Osteocyte (in vitro differentiated cells): Measurements from ENCODE around the gene ZNF322. TPM values are rescaled to one million over a fixed set of nuclear protein-coding genes. Genes with fewer than 3 reads are reported as not detected.
A peak's percentile ranks its signal among the peaks of the same experiment; 100 is the strongest.

Experiments
- DNase-seq: peaks from one replicate; pipeline ENCODE4 v3.0.0; 2021; ENCODE audit warnings: mixed read lengths; ENCODE audit not compliant: unreplicated experiment; ENCODE audit errors: extremely low spot score
- H3K27ac Mint-ChIP-seq: one replicate; pipeline ENCODE4 v1.8.0; 2021; ENCODE audit warnings: mild to moderate bottlenecking, mixed read lengths; ENCODE audit not compliant: unreplicated experiment
- H3K27me3 Mint-ChIP-seq: one replicate; pipeline ENCODE4 v1.8.0; 2021; ENCODE audit warnings: mixed read lengths; ENCODE audit not compliant: unreplicated experiment
- H3K36me3 Mint-ChIP-seq: one replicate; pipeline ENCODE4 v1.8.0; 2021; ENCODE audit warnings: mixed read lengths; ENCODE audit not compliant: unreplicated experiment
- H3K4me1 Mint-ChIP-seq: one replicate; pipeline ENCODE4 v1.8.0; 2021; ENCODE audit warnings: mixed read lengths; ENCODE audit not compliant: unreplicated experiment
- H3K4me3 Mint-ChIP-seq: one replicate; pipeline ENCODE4 v1.8.0; 2021; ENCODE audit warnings: mild to moderate bottlenecking, moderate library complexity, mixed read lengths; ENCODE audit not compliant: unreplicated experiment
- H3K9me3 Mint-ChIP-seq: one replicate; pipeline ENCODE4 v1.8.0; 2021; ENCODE audit warnings: mixed read lengths; ENCODE audit not compliant: unreplicated experiment
- total RNA-seq: library from RNA; stranded (reverse); gene quantifications from 2 replicates; pipeline ENCODE4 v1.2.1, GENCODE V29; 2021
- TF ChIP-seq, protein P1 (sequence below): fragments of 200-600 bp; sonication (generic); IDR thresholded peaks from 2 replicates; pipeline ENCODE4 v1.5.0; 2021; ENCODE audit warnings: antibody characterized with exemption, mild to moderate bottlenecking, moderate library complexity

Gene ZNF322
- total RNA-seq, 1 donor from 2014 or later, result 33.8 TPM

DNA sequence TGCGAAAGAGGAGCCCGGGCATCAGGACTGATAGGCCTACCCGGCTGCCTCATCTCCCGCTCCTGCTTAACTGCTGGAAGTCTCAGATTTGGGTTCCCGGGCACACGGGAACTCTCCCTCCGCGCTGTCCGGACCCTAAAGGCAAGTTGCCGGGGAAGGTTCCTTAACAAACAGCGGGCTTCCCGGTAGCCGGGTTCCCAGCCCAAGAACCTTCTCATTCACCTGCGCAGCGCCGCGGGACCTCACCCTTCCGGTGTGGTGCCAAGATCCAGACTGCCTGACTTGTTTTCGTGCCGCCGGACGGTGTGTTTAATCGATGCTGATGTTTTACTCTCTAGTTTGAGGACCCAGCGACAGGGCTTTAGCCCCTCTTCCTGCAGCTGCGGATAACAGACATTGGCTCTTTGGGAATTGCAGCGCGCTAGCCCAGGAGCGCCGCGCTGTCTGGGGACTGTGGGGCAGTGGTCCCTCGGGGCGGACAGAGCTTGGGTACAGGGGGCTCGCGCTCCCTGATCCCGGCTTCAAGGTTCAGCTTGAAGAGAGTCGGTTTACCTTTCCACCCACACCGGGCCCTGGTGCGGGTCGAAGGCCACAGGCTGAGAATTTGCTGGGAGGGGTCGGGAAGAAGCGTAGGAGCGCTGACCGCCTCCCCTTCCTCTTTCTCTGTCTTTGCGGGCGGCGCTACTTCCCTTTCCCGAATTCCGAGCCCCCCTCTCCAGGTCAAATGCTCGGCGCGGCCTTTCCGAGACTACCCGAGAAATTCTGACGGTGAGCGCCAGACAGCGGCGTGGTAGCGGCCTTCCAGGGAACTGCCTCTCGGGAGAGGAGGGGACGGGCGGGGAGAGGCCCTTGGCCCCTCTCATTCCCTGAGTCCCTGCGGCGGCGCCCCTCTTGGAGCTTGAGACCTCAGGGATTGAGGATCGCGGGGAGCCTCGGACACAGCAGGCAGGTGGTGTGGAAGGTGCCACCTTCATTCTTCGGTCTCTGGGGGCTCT, 45.6 kb downstream of the ZNF322 start:
- Mint-ChIP-seq H3K4me1 (peaks cover 16% of the 10 kb centered on the region), H3K36me3 (no peaks in the 10 kb centered on the region), H3K27ac (no peak overlapping the region), H3K27me3 (peaks cover 61% of the 10 kb centered on the region), H3K4me3 (peak overlapping the region; percentile 73), H3K9me3 (no peaks in the 10 kb centered on the region)
- TF ChIP-seq, protein P1, sequence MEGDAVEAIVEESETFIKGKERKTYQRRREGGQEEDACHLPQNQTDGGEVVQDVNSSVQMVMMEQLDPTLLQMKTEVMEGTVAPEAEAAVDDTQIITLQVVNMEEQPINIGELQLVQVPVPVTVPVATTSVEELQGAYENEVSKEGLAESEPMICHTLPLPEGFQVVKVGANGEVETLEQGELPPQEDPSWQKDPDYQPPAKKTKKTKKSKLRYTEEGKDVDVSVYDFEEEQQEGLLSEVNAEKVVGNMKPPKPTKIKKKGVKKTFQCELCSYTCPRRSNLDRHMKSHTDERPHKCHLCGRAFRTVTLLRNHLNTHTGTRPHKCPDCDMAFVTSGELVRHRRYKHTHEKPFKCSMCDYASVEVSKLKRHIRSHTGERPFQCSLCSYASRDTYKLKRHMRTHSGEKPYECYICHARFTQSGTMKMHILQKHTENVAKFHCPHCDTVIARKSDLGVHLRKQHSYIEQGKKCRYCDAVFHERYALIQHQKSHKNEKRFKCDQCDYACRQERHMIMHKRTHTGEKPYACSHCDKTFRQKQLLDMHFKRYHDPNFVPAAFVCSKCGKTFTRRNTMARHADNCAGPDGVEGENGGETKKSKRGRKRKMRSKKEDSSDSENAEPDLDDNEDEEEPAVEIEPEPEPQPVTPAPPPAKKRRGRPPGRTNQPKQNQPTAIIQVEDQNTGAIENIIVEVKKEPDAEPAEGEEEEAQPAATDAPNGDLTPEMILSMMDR, result no peak
- no peak for DNase-seq

DNA sequence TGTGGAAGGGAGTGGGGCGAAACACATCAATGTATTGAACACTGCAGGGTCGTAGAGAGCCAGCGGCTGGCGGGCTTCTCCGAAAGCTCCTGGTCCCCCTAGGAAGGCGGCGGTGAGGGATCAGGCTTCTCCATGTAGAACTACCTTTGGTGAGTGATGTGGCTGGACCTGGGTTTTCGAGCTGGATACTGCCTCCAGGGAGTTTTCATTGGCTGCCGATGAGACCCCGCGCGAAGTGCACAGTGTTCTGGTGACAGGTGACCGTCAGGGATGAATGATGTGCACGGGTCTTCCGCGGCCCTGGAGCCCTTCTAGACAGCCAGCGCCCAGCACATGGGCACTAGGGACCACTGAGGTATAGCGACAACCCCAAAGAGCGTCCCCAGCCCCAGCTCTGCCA, 46.3 kb downstream of the ZNF322 start:
- Mint-ChIP-seq H3K27me3 (peaks cover 63% of the 10 kb centered on the region), H3K36me3 (no peaks in the 10 kb centered on the region), H3K27ac (no peak overlapping the region)

DNA sequence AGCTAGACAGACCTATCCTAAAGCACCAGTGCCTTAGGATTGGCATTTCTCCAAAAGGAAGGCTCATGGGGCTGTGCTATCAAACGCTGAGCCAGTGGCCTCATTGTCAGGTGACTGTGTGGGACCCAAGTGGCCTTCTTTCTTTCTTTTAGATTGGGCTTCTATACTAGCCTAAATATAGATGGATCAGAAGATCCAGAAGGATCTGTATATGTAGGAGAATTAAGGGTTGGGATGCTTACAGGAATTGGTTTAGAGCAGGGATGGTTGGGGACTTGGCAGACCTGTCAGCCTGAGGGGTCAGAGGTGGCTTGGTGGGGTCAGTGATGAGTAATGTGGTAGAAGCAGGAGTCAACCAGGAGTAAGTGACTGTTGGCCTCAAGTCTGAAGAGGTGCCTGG, 47.9 kb downstream of the ZNF322 start:
- TF ChIP-seq, protein P1, result no peak
- peaks cover 62% of the 10 kb centered on the region for H3K27me3 Mint-ChIP-seq
- no peak overlapping the region for H3K4me3 Mint-ChIP-seq
- peaks cover 20% of the 10 kb centered on the region for H3K4me1 Mint-ChIP-seq
- no peak for DNase-seq
- H3K36me3 Mint-ChIP-seq, result no peaks in the 10 kb centered on the region
- no peak overlapping the region for H3K27ac Mint-ChIP-seq
- H3K9me3 Mint-ChIP-seq, result no peaks in the 10 kb centered on the region

More for the DNA sequence above, 46.3 kb downstream of the ZNF322 start:
- peaks cover 16% of the 10 kb centered on the region for H3K4me1 Mint-ChIP-seq
- no peaks in the 10 kb centered on the region for H3K9me3 Mint-ChIP-seq
- peak overlapping the region; percentile 73 for H3K4me3 Mint-ChIP-seq
- TF ChIP-seq, protein P1, result no peak
- DNase-seq, result no peak

DNA sequence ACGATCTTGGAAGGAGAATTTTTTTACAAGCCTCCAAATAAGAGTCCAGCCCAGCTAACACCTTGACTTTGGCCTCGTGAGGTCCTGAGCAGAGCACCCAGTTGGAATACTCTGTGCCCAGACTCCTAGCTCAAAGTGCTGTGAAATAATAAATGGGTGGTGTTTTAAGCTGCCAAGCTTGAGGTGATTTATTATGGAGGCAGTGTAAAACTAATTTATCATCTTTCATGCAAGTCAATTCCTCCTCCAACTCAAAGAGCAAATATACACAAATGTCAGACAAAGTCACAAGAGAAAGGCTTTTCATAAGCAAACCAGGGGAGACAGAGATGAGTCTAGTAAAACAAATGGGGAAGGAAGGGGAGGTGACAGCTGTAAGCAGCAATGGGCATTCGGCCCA, 50.1 kb downstream of the ZNF322 start:
- Mint-ChIP-seq H3K4me1 (peaks cover 16% of the 10 kb centered on the region), H3K4me3 (no peak overlapping the region), H3K9me3 (no peaks in the 10 kb centered on the region), H3K27me3 (peaks cover 49% of the 10 kb centered on the region), H3K27ac (no peak overlapping the region), H3K36me3 (no peaks in the 10 kb centered on the region)
- TF ChIP-seq, protein P1, result no peak
- no peak for DNase-seq

DNA sequence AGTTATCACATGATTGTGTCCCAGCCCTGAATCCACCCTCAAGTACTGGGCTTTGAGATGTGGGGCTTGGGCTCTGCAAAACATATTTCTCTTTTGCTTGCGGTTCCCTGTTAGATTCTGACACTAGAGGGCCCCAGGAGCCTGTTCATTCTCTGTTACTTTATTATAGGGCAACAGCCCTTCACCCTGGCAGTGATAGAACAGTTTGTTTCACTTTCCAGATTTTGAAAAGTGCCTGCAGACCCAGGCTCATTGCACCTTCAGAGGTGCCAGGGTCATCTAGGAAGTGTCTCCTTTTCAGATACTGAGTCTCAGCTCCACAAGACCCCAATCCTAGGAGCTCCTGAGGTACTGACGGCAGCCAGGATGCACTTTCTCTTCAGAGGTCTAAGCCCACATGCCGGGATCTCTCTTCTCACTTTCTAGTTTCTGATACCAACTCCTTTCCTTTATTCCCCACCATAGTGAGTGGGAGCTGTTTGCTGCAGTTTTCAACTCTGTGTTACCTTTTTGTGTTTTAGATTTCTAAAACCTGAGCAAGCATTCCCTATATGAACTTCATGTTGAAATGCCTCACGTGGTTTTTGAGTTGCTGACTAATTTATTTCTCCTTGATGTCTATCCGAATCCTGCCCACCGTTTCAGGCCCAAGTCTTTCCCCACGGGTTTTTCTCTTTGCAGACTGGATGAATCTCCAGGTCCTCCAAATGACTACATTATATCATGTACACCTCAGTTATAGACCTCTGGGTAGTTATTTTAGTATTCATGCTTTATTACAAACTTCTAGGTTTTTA, 51.9 kb downstream of the ZNF322 start:
- H3K27me3 Mint-ChIP-seq, result peaks cover 30% of the 10 kb centered on the region
- H3K27ac Mint-ChIP-seq, result no peak overlapping the region
- no peaks in the 10 kb centered on the region for H3K36me3 Mint-ChIP-seq
- H3K4me3 Mint-ChIP-seq, result no peak overlapping the region
- TF ChIP-seq, protein P1, result peak; percentile 84
- no peaks in the 10 kb centered on the region for H3K9me3 Mint-ChIP-seq
- no peak for DNase-seq
- peaks cover 4% of the 10 kb centered on the region for H3K4me1 Mint-ChIP-seq
